ENCODE measurements around the gene AEBP2. TPM values are rescaled to one million over a fixed set of nuclear protein-coding genes. Genes with fewer than 3 reads are reported as not detected.
A peak's percentile ranks its signal among the peaks of the same experiment; 100 is the strongest.

The AEBP2 gene
- total RNA-seq, 2 donors from 2014 or later: 29.3 to 51.7 TPM

DNA sequence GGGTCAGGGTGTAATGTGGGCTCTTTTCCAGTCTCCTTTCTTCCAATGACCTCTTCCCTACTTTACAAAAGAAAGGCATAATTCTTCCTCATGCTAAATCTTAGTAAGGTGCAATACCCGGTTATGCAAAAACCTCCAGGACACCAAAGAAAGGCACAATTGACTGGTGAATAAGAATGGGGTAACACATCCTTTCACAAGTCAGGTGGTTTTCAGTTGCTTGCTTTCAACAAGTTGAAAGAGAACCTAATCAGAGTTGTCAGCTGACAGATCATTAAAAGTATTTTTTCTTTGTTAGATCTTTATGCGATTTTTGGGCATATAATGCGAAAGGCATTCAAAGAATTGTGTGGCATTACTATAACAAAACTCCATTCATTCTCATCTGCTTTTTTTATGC lies 1.3 kb upstream of the AEBP2 start:
- H3K27me3 ChIP-seq (replicated peaks; ENCODE audit: insufficient read depth): no peaks in the 10 kb centered on the region
- H3K36me3 ChIP-seq: no peaks in the 10 kb centered on the region
- no peak overlapping the region for H3K27ac ChIP-seq
- TF ChIP-seq POLR2AphosphoS5 (IDR thresholded peaks at IDR 0.05) (no peak), POLR2A (IDR thresholded peaks at IDR 0.05) (no peak)
- TF ChIP-seq, protein P1, sequence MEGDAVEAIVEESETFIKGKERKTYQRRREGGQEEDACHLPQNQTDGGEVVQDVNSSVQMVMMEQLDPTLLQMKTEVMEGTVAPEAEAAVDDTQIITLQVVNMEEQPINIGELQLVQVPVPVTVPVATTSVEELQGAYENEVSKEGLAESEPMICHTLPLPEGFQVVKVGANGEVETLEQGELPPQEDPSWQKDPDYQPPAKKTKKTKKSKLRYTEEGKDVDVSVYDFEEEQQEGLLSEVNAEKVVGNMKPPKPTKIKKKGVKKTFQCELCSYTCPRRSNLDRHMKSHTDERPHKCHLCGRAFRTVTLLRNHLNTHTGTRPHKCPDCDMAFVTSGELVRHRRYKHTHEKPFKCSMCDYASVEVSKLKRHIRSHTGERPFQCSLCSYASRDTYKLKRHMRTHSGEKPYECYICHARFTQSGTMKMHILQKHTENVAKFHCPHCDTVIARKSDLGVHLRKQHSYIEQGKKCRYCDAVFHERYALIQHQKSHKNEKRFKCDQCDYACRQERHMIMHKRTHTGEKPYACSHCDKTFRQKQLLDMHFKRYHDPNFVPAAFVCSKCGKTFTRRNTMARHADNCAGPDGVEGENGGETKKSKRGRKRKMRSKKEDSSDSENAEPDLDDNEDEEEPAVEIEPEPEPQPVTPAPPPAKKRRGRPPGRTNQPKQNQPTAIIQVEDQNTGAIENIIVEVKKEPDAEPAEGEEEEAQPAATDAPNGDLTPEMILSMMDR (IDR thresholded peaks at IDR 0.05): no peak
- intact Hi-C loops (cut with DNase I): no loop called here
- H3K9me3 ChIP-seq: no peaks in the 10 kb centered on the region
- DNase-seq (ENCODE audit: low spot score): no peak
- no peaks in the 10 kb centered on the region for H3K4me1 ChIP-seq (replicated peaks)
- H3K4me3 ChIP-seq: no peak overlapping the region
- WGBS: 62% methylated on average over 3 of the region's 3 CpGs

DNA sequence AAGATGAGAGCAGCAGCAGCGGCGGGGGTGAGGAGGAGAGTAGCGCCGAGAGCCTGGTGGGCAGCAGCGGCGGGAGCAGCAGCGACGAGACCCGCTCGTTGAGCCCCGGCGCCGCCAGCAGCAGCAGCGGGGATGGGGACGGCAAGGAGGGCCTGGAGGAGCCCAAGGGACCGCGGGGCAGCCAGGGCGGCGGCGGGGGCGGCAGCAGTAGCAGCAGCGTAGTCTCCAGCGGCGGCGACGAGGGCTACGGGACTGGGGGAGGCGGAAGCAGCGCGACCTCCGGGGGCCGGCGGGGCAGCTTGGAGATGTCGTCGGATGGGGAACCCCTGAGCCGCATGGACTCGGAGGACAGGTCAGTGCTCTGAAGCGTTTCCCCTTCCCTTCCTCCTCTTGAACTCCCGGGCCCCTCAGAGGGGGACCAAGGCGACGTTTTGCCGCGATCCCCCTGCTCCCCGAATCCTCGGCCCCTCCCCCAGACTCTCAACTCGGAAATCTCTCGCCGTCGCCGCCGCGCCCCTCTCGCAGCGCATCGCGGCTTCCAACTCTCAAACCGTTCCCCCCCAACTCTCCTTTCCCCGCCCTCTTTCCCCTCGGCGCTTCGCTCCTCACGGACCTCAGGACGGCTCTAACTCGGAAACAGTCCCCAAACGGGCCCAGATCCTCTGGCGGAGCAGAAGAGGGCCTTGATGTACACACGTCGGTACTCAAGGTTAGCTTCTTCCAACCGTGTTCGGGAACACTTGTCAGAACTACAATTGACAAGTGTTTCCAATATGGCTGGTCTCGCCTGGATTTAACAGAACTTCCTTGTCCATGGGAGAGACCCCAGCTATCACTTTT lies 947 bp downstream of the AEBP2 start:
- TF ChIP-seq POLR2AphosphoS5 (IDR thresholded peaks at IDR 0.05) (peak; percentile 24), POLR2A (IDR thresholded peaks at IDR 0.05) (peak; percentile 9)
- TF ChIP-seq, protein P1 (IDR thresholded peaks at IDR 0.05): no peak
- Histone ChIP-seq H3K27me3 (replicated peaks; ENCODE audit: insufficient read depth) (no peaks in the 10 kb centered on the region), H3K4me1 (replicated peaks) (no peaks in the 10 kb centered on the region), H3K4me3 (peak overlapping the region; percentile 88 to 100), H3K27ac (peak overlapping the region; percentile 88 to 92), H3K9me3 (no peaks in the 10 kb centered on the region), H3K36me3 (no peaks in the 10 kb centered on the region)
- WGBS: under 1% methylated on average over 67 of the region's 71 CpGs
- intact Hi-C loops (cut with DNase I): no loop called here
- DNase-seq (ENCODE audit: low spot score): peak; percentile 33

DNA sequence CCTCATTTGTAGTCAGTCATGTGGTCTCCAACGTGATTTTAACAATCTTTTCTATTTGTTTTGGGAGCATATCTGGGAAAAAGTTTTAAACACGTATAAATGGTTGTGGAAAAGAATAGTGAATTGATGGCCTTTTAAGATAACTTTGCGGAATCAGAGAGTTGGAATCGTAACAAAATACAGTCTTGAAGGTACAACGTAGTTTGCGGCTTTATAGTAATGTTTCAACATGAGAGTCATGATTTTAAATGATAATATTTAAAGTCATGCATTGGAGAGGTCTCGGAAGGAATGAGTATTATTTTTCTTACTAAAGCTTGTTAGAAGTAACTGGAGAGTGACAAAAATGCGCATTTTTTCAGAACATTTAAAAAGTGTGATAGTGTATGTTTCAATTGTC lies 1.6 kb downstream of the AEBP2 start:
- Histone ChIP-seq H3K27ac (peak overlapping the region; percentile 88 to 92), H3K9me3 (no peaks in the 10 kb centered on the region), H3K36me3 (no peaks in the 10 kb centered on the region), H3K4me1 (replicated peaks) (no peaks in the 10 kb centered on the region), H3K27me3 (replicated peaks; ENCODE audit: insufficient read depth) (no peaks in the 10 kb centered on the region), H3K4me3 (peak overlapping the region; percentile 88 to 100)
- intact Hi-C loops (cut with DNase I): no loop called here
- 4% methylated on average over 8 of the region's 8 CpGs for WGBS
- no peak for DNase-seq (ENCODE audit: low spot score)
- TF ChIP-seq POLR2A (IDR thresholded peaks at IDR 0.05) (no peak), POLR2AphosphoS5 (IDR thresholded peaks at IDR 0.05) (no peak)
- TF ChIP-seq, protein P1 (IDR thresholded peaks at IDR 0.05): no peak

DNA sequence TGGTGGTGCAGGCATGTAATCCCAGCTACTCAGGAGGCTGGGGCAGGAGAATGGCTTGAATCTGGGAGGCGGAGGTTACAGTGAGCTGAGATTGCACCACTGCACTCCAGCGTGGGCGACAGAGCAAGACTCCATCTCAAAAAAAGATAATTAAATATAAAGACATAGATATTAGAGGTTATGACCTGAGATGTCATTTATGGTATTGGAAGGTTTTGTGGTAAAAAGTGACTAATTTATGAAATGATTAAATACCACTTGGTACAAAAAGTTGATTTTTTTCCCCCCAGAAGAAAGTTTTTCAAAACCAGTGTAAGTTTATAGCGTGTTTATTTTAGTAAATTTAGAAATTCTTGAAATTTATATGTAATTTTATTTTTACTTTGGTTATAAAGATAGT lies 4.3 kb downstream of the AEBP2 start:
- TF ChIP-seq POLR2A (IDR thresholded peaks at IDR 0.05) (no peak), POLR2AphosphoS5 (IDR thresholded peaks at IDR 0.05) (no peak)
- TF ChIP-seq, protein P1 (IDR thresholded peaks at IDR 0.05): no peak
- H3K27me3 ChIP-seq (replicated peaks; ENCODE audit: insufficient read depth): no peaks in the 10 kb centered on the region
- no peak for DNase-seq (ENCODE audit: low spot score)
- no peak overlapping the region for H3K27ac ChIP-seq
- H3K36me3 ChIP-seq: no peaks in the 10 kb centered on the region
- no peaks in the 10 kb centered on the region for H3K9me3 ChIP-seq
- H3K4me1 ChIP-seq (replicated peaks): no peaks in the 10 kb centered on the region
- WGBS: 93% methylated on average over 4 of the region's 4 CpGs
- intact Hi-C loops (cut with DNase I): no loop called here
- H3K4me3 ChIP-seq: no peak overlapping the region

DNA sequence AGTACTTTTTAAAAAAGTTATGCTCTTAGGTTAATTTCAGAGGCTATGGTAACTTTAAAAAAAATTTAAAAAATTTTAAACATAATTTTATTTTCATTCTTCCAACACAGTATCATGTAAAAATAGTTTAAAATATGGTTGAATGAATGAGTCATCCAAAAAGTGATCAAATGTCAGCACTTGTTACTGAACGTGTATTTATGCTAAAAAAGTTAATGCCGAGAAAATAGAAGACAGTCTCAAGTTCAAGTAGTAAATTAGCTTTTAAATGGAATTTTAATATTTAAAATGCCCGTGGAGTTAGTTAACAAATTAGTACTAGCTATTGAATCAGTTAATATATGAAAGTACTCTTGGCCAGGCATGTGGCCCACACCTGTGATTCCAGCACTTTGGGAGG lies 4.8 kb downstream of the AEBP2 start:
- Histone ChIP-seq H3K4me1 (replicated peaks) (no peaks in the 10 kb centered on the region), H3K36me3 (no peaks in the 10 kb centered on the region), H3K4me3 (no peak overlapping the region), H3K9me3 (no peaks in the 10 kb centered on the region), H3K27ac (no peak overlapping the region), H3K27me3 (replicated peaks; ENCODE audit: insufficient read depth) (no peaks in the 10 kb centered on the region)
- 45% methylated on average over 3 of the region's 3 CpGs for WGBS
- no peak for DNase-seq (ENCODE audit: low spot score)
- TF ChIP-seq POLR2A (IDR thresholded peaks at IDR 0.05) (no peak), POLR2AphosphoS5 (IDR thresholded peaks at IDR 0.05) (no peak)
- TF ChIP-seq, protein P1 (IDR thresholded peaks at IDR 0.05): no peak
- intact Hi-C loops (cut with DNase I): no loop called here
